CD4-positive, alpha-beta T cell treated with Interleukin-6 for 4 hours (primary cell): ENCODE data around the gene FYB2.

Source experiments
- DNase-seq: peaks from one replicate; pipeline ENCODE4 v3.0.0-alpha.2; 2020; ENCODE audit warnings: mixed read lengths

FYB2 gene

GRCh38 chr1:56710646-56711045, 108.6 kb downstream of the FYB2 start:
- DNase-seq, result no peak

GRCh38 chr1:56709995-56710394, 109.2 kb downstream of the FYB2 start:
- no peak for DNase-seq

- DNase-seq, result no peak
These were observed 109.8 kb downstream of the FYB2 start for GRCh38 chr1:56709269-56709880.

DNA sequence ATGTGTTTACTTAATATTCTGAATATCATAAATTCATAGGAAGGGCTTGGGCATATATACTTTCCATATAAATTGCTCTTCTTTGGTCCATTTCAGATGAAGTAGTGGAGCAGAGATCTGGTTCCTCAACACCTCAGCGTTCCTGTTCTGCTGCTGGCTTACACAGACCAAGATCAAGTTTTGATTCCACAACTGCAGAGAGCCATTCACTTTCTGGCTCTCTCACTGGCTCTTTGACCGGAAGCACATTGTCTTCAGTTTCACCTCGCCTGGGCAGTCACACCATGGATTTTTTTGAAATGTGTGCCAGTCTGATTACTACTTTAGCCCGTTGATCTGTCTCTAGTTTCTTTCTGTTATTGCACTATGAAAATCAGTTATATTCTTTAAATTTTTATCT, 111.8 kb downstream of the FYB2 start:
- DNase-seq, result no peak

DNA sequence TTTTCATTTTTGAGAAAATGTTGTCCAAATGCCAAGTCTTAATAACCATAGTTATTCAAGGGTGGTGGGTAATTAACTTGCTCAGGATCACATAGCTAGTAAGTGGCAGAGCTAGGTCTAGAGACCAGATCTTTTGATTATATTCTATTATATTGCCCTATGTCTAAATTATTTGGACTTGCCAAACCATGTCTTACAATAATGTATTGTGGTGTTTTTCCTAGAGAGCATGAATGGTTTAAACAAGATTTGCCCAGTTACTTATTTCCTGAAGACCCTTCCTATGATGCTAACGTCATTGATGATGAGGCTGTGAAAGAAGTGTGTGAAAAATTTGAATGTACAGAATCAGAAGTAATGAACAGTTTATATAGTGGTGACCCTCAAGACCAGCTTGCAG, 115.5 kb downstream of the FYB2 start:
- DNase-seq, result no peak

GRCh38 chr1:56696663-56697062, 122.5 kb downstream of the FYB2 start:
- DNase-seq, result no peak

DNA sequence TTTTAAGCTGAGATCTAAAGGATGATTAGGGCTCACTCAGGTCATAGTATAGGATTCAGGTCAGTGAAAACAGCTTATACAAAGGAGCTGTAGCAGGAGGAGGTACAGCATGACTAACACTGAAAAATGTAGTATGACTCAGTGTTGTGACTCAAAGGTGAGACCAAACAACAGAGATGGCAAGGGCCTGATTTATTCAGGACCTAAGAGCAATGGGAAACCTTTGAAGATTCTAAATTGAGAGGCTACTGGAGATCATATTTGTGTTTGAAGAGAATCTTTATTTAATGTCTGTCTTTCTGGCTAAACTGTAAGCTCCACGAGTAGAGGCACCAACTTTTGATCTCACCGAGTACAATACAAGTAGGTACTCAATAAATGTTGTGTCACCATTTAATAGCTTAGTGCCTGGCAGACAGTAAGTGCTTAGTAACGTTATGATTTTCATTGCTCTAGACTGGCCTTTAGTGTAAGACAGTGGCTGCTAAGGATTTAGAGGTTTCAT, 130.6 kb downstream of the FYB2 start:
- DNase-seq, result no peak

- DNase-seq, result no peak
These were observed 133.0 kb downstream of the FYB2 start for GRCh38 chr1:56686169-56686568.

DNA sequence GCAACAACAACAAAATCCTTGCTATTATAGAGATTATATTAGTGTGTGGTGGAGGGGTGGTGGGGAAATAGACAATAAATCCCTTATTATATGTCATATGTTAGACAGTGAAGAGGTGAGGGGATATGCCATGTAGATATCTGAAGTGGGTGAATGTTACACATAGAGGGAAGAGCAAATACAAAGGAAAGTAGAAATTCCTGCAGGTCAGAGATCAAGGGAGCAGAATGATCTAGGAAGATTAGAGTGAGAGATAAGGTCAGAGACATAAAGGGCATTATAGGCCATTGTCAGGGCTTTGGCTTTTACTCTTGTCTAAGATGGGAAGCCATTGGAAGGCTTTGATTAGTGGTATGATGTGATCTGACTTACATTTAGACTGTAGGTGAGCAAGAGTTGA, 135.6 kb downstream of the FYB2 start:
- DNase-seq, result no peak

DNA sequence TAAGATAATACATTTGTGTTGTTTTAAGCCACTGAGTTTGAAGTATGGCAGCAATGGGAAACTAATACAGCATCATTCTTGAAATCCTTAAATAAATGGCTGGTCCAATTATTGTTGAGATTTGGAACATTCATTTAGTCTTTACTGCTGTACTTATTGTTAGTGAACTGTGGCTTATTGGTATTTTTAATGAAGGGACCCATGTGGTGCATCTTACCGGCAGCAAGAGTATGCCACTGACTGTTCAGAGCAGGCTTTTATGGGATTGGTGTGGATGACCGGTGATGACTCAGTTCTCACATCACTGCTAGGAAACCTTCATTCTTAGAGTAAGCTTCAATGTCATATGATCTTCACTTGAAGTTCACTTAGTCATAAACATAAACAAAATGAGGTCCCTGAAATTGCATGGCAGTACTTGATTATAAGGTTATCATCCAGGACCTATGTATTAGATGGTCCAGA, 142.6 kb downstream of the FYB2 start:
- no peak for DNase-seq

- DNase-seq, result no peak
These were observed 143.4 kb downstream of the FYB2 start for GRCh38 chr1:56675763-56676162.

GRCh38 chr1:56672579-56672978, 146.6 kb downstream of the FYB2 start:
- no peak for DNase-seq

DNA sequence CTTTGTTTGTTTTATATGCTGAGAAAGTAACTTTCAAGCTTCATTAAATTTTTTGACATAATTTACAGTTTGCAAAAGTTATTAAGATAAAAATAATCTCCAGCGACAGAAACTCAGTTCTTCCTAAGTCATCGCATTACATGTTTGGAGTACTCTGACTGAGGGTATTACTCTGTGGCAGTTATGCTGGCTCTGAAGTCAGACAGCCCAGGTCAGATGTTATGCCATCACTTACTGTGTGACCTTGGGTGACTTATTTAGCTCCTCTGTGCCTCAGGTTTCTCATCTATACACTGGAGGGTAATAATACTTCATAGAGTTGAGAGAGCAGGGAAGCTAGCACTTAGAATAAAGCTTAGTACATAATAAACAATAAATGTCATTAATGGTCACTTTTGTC, 147.7 kb downstream of the FYB2 start:
- no peak for DNase-seq

DNA sequence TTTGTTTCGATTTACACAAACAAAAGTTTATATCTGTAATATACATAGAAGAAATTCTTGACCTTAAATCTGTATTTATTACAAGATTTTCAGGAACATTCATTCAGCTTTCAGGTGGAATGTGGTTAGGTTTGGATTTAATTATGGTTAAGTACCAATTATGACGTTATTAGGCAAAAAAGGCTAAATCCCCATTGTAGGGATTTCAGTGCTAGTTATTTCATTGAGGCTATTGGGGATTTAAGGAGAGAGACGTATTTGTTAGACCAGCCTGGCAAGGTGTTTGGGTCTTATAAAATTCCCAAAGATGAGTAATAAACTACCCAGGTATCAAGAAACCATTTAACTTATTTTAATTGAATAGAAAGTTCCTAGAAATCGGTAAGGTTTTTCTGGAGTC, 148.1 kb downstream of the FYB2 start:
- no peak for DNase-seq

DNA sequence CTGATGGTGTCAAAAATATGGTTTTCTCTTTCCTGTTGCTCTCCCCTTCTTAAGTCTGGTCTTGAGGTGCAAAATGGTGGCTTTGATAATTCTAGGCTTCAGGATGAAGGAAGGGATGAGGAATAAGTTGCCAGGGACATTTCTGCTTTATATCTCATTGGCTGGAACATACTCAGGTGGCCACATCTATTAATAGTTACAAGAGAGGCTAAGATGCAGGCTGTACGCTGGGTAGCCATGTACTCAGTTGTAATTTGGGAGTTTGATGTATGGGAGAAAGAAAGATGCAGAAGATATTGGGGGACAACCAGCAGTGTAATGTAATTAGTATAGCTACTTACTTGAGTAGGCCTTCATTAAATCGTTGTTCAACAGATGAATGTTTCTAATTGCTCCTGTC, 148.9 kb downstream of the FYB2 start:
- no peak for DNase-seq
